Liver (tissue), 9 donors: ENCODE results near the gene MMP23B. TPM values are rescaled to one million over a fixed set of nuclear protein-coding genes. Genes with fewer than 3 reads are reported as not detected.

ENCODE experiments used
- DNase-seq: peaks from one replicate; pipeline ENCODE4 v3.0.0-alpha.2; 2017; ENCODE audit warnings: low spot score
- H3K27ac ChIP-seq, 2 donors: one replicate each; pipeline ENCODE4 v1.7.0; 2013; ENCODE audit warnings: inconsistent platforms in 2 of 2, low read length in 2 of 2, control low read depth in 1 of 2, low read depth in 1 of 2, mild to moderate bottlenecking in 1 of 2
- H3K27me3 ChIP-seq, 4 donors: one replicate each; pipeline versions ENCODE4 v1.6.1 to v1.7.0; 2013; ENCODE audit warnings: low read length in 3 of 4, inconsistent platforms in 1 of 4, mild to moderate bottlenecking in 1 of 4, moderate library complexity in 1 of 4; ENCODE audit not compliant: control insufficient read depth in 4 of 4, insufficient read depth in 4 of 4
- H3K36me3 ChIP-seq, 4 donors: one replicate each; pipeline versions ENCODE4 v1.6.1 to v1.7.0; 2013; ENCODE audit warnings: low read length in 3 of 4, mild to moderate bottlenecking in 3 of 4, low read depth in 1 of 4, moderate library complexity in 1 of 4; ENCODE audit not compliant: control insufficient read depth in 4 of 4, insufficient read depth in 3 of 4
- H3K4me1 ChIP-seq, 4 donors: one replicate each; pipeline versions ENCODE4 v1.6.1 to v1.7.0; 2013; ENCODE audit warnings: low read length in 3 of 4, mild to moderate bottlenecking in 3 of 4, moderate library complexity in 1 of 4; ENCODE audit not compliant: control insufficient read depth in 4 of 4, insufficient read depth in 4 of 4
- H3K4me3 ChIP-seq, 3 donors: one replicate each; pipeline versions ENCODE4 v1.6.1 to v1.7.0; 2013; ENCODE audit warnings: low read length in 3 of 3, control low read depth in 1 of 3, low read depth in 1 of 3, mild to moderate bottlenecking in 1 of 3
- H3K9ac ChIP-seq, 2 donors: one replicate each; pipeline ENCODE4 v1.7.0; 2013; ENCODE audit warnings: low read length in 2 of 2, mild to moderate bottlenecking in 2 of 2, moderate library complexity in 2 of 2, control low read depth in 1 of 2, low read depth in 1 of 2
- H3K9me3 ChIP-seq, 4 donors: one replicate each; pipeline versions ENCODE4 v1.6.1 to v1.7.0; 2013; ENCODE audit warnings: low read length in 3 of 4; ENCODE audit not compliant: control insufficient read depth in 4 of 4
- ATF3 ChIP-seq: IDR thresholded peaks from 2 replicates; pipeline ENCODE4 v1.6.1; 2016; ENCODE audit warnings: antibody characterized with exemption
- EGR1 ChIP-seq, 2 donors: IDR thresholded peaks; 2 replicates each; pipeline ENCODE4 v1.6.1; 2016 to 2018; ENCODE audit warnings: antibody characterized with exemption in 2 of 2, low read depth in 2 of 2
- FOXA1 ChIP-seq: IDR thresholded peaks from 2 replicates; pipeline ENCODE4 v1.6.1; 2016; ENCODE audit warnings: antibody characterized with exemption
- FOXA2 ChIP-seq: IDR thresholded peaks from 2 replicates; pipeline ENCODE4 v1.6.1; 2016; ENCODE audit warnings: antibody characterized with exemption
- GABPA ChIP-seq, 2 donors: IDR thresholded peaks in 1 of 2; conservative IDR thresholded peaks in 1 of 2; 2 replicates each; pipeline ENCODE4 v1.6.1; 2016; ENCODE audit warnings: antibody characterized with exemption in 2 of 2, mild to moderate bottlenecking in 1 of 2, moderate library complexity in 1 of 2
- HNF4A ChIP-seq, 2 donors: conservative IDR thresholded peaks; 2 replicates each; pipeline ENCODE4 v1.6.1; 2016; ENCODE audit warnings: antibody characterized with exemption in 2 of 2, mild to moderate bottlenecking in 2 of 2
- HNF4G ChIP-seq: IDR thresholded peaks from 2 replicates; pipeline ENCODE4 v1.6.1; 2016; ENCODE audit warnings: antibody characterized with exemption
- JUND ChIP-seq, 2 donors: IDR thresholded peaks; 2 replicates each; pipeline ENCODE4 v1.6.1; 2016; ENCODE audit warnings: antibody characterized with exemption in 2 of 2
- MAX ChIP-seq: IDR thresholded peaks from 2 replicates; pipeline ENCODE4 v1.6.1; 2016; ENCODE audit warnings: antibody characterized with exemption
- NR2F2 ChIP-seq: IDR thresholded peaks from 2 replicates; pipeline ENCODE4 v1.6.1; 2016; ENCODE audit warnings: antibody characterized with exemption
- RAD21 ChIP-seq, 2 donors: IDR thresholded peaks; 2 replicates each; pipeline ENCODE4 v1.6.1; 2016; ENCODE audit warnings: antibody characterized with exemption in 2 of 2, mild to moderate bottlenecking in 2 of 2
- REST ChIP-seq: IDR thresholded peaks from 2 replicates; pipeline ENCODE4 v1.6.1; 2016; ENCODE audit warnings: antibody characterized with exemption, mild to moderate bottlenecking
- RXRA ChIP-seq, 2 donors: IDR thresholded peaks; 2 replicates each; pipeline ENCODE4 v1.6.1; 2017 to 2018; ENCODE audit warnings: antibody characterized with exemption in 2 of 2, mild to moderate bottlenecking in 1 of 2
- SP1 ChIP-seq: IDR thresholded peaks from 2 replicates; pipeline ENCODE4 v1.6.1; 2018; ENCODE audit warnings: antibody characterized with exemption, mild to moderate bottlenecking
- TAF1 ChIP-seq: conservative IDR thresholded peaks from 2 replicates; pipeline ENCODE4 v1.6.1; 2016; ENCODE audit warnings: antibody characterized with exemption, mild to moderate bottlenecking
- YY1 ChIP-seq: IDR thresholded peaks from 2 replicates; pipeline ENCODE4 v1.6.1; 2016; ENCODE audit warnings: antibody characterized with exemption, mild to moderate bottlenecking
- WGBS: extraction: QIAGEN DNeasy Blood & Tissue Kit; methylation state at CpG from one replicate; pipeline ENCODE4 v1.1.7; 2013; 5-methylcytosine and 5-hydroxymethylcytosine counted together
- polyA plus RNA-seq, 2 donors: library from polyadenylated mRNA; stranded (reverse) in 1 of 2; unstranded in 1 of 2; fragments of 200-250 nt in 1 of 2; fragments of >200 nt in 1 of 2; fragmentation: Nextera tagmentation in 1 of 2; extraction: Ambion mirVana in 1 of 2; gene quantifications; one replicate each; pipeline versions ENCODE4 v1.2.1 to v1.2.3, GENCODE V29; 2013 to 2015
- total RNA-seq, 2 donors: library from RNA; depleted of rRNA; stranded (reverse); fragments of >200 nt; gene quantifications; one replicate each; pipeline ENCODE4 v1.2.3, GENCODE V29; 2014
- TF ChIP-seq, protein P1 (sequence below): IDR thresholded peaks from 2 replicates; pipeline ENCODE4 v1.6.1; 2016; ENCODE audit warnings: antibody characterized with exemption
- TF ChIP-seq, protein P2 (sequence below): fragments of 150-350 bp; IDR thresholded peaks from 2 replicates; pipeline ENCODE4 v1.5.1; 2017; ENCODE audit warnings: improper control_type of control experiment, low read depth, low read length; ENCODE audit not compliant: missing input control
- donor health status: healthy.
- donor health status: healthy.
- donor health status: healthy.
- donor health status: healthy.
- donor health status: healthy.

Gene MMP23B
- total and polyA plus RNA-seq, 4 donors = 0.92 to 4.2 (median 1.5) TPM

GRCh38 chr1:1617925-1618324, 14.0 kb upstream of the MMP23B start:
- Histone ChIP-seq H3K36me3 (peaks cover 0 to 6% (median 0%) of the 10 kb centered on the region in 4 donors), H3K9me3 (no peaks in the 10 kb centered on the region), H3K4me3 (no peak overlapping the region), H3K27me3 (no peaks in the 10 kb centered on the region), H3K4me1 (peaks cover 11 to 54% (median 44%) of the 10 kb centered on the region in 4 donors), H3K27ac (no peak overlapping the region), H3K9ac (no peak overlapping the region)
- TF ChIP-seq HNF4A (conservative IDR thresholded peaks at IDR 0.05) = no peak
- 93% methylated on average over 6 of the region's 6 CpGs for WGBS
- DNase-seq = no peak

DNA sequence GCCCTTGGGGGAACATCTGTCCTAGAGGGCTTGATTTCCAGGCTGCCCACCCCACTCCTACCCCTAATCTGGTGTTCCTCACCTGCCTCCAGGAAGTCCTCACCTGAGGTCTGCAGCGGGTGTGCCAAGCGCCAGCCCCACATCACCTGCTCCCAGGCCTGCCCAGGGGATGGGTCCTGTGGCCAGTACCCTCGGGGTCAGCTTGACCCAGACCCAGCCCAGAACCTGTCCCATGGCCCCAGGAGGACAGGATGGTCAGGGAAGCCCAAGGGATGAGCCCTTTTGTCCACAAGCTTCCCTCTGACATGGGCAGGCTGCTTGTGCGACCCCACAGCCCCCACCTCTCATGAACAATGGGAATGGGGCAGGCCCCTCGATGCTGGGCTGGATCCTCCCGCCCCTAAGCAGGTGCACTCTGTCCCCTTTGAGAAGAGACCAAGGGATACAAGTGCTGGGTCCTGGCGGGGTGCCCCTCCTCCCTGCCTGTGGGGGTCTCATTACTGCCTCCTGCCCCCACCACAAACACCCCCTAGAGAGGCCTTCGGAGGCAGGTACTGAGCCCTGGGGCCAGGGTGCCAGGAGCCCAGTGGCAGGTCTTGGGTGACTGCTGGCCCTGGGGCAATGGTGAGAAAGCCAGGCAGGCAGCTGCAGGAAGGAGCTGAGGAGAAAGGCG, 13.4 kb upstream of the MMP23B start:
- no peak for DNase-seq
- Histone ChIP-seq H3K36me3 (peaks cover 0 to 6% (median 0%) of the 10 kb centered on the region in 4 donors), H3K27me3 (no peaks in the 10 kb centered on the region), H3K9me3 (no peaks in the 10 kb centered on the region), H3K27ac (no peak overlapping the region), H3K4me1 (peaks cover 11 to 53% (median 41%) of the 10 kb centered on the region in 4 donors), H3K9ac (no peak overlapping the region), H3K4me3 (no peak overlapping the region)
- TF ChIP-seq, protein P1, sequence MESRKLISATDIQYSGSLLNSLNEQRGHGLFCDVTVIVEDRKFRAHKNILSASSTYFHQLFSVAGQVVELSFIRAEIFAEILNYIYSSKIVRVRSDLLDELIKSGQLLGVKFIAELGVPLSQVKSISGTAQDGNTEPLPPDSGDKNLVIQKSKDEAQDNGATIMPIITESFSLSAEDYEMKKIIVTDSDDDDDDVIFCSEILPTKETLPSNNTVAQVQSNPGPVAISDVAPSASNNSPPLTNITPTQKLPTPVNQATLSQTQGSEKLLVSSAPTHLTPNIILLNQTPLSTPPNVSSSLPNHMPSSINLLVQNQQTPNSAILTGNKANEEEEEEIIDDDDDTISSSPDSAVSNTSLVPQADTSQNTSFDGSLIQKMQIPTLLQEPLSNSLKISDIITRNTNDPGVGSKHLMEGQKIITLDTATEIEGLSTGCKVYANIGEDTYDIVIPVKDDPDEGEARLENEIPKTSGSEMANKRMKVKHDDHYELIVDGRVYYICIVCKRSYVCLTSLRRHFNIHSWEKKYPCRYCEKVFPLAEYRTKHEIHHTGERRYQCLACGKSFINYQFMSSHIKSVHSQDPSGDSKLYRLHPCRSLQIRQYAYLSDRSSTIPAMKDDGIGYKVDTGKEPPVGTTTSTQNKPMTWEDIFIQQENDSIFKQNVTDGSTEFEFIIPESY = no peak
- no peak for TF ChIP-seq MAX
- TF ChIP-seq ATF3 = no peak
- TF ChIP-seq JUND (IDR thresholded peaks at IDR 0.05) = no peak
- TF ChIP-seq RXRA (IDR thresholded peaks at IDR 0.05) = no peak
- TF ChIP-seq YY1 = no peak
- TF ChIP-seq, protein P2, sequence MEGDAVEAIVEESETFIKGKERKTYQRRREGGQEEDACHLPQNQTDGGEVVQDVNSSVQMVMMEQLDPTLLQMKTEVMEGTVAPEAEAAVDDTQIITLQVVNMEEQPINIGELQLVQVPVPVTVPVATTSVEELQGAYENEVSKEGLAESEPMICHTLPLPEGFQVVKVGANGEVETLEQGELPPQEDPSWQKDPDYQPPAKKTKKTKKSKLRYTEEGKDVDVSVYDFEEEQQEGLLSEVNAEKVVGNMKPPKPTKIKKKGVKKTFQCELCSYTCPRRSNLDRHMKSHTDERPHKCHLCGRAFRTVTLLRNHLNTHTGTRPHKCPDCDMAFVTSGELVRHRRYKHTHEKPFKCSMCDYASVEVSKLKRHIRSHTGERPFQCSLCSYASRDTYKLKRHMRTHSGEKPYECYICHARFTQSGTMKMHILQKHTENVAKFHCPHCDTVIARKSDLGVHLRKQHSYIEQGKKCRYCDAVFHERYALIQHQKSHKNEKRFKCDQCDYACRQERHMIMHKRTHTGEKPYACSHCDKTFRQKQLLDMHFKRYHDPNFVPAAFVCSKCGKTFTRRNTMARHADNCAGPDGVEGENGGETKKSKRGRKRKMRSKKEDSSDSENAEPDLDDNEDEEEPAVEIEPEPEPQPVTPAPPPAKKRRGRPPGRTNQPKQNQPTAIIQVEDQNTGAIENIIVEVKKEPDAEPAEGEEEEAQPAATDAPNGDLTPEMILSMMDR = no peak
- TF ChIP-seq SP1 = no peak
- no peak for TF ChIP-seq TAF1
- TF ChIP-seq EGR1 (IDR thresholded peaks at IDR 0.05; ENCODE audit: low read depth in 2 of 2) = no peak
- no peak for TF ChIP-seq FOXA1
- TF ChIP-seq HNF4G = no peak
- TF ChIP-seq NR2F2 = no peak
- no peak for TF ChIP-seq FOXA2
- no peak for TF ChIP-seq GABPA (IDR thresholded peaks at IDR 0.05 in 1 of 2, conservative IDR thresholded peaks at IDR 0.05 in 1 of 2)
- no peak for TF ChIP-seq REST
- no peak for TF ChIP-seq HNF4A (conservative IDR thresholded peaks at IDR 0.05)
- no peak for TF ChIP-seq RAD21 (IDR thresholded peaks at IDR 0.05)
- WGBS = 92% methylated on average over 9 of the region's 9 CpGs
